GM06990 (cell line): ENCODE results near the gene NEIL1.
"Not testable (repeated sequence)": the region's sequence is repeated elsewhere in the genome, so short reads cannot be mapped to it uniquely, and the experiment has no call there.

ENCODE experiments used
- DNase-seq: peaks from one replicate; pipeline ENCODE4 v3.0.0-alpha.2; 2011; ENCODE audit not compliant: insufficient read length; ENCODE audit errors: extremely low read depth
- H3K27me3 ChIP-seq: replicated peaks from 2 replicates; pipeline ENCODE4 v1.6.0; 2011; ENCODE audit warnings: low read length; ENCODE audit not compliant: control insufficient read depth, insufficient read depth
- H3K36me3 ChIP-seq: 2 replicates; pipeline ENCODE4 v1.5.1; 2011; ENCODE audit warnings: low read length; ENCODE audit not compliant: control insufficient read depth, insufficient read depth
- H3K4me3 ChIP-seq: replicated peaks from 2 replicates; pipeline ENCODE4 v1.5.1; 2011; ENCODE audit warnings: low read depth, mild to moderate bottlenecking, control low read depth, low read length
- TF ChIP-seq, protein P1 (sequence below): IDR thresholded peaks from 2 replicates; pipeline ENCODE4 v1.5.1; 2011; ENCODE audit warnings: low read length, control low read depth, mild to moderate bottlenecking, inconsistent platforms; ENCODE audit not compliant: insufficient read depth, poor library complexity, severe bottlenecking

The NEIL1 gene

DNA sequence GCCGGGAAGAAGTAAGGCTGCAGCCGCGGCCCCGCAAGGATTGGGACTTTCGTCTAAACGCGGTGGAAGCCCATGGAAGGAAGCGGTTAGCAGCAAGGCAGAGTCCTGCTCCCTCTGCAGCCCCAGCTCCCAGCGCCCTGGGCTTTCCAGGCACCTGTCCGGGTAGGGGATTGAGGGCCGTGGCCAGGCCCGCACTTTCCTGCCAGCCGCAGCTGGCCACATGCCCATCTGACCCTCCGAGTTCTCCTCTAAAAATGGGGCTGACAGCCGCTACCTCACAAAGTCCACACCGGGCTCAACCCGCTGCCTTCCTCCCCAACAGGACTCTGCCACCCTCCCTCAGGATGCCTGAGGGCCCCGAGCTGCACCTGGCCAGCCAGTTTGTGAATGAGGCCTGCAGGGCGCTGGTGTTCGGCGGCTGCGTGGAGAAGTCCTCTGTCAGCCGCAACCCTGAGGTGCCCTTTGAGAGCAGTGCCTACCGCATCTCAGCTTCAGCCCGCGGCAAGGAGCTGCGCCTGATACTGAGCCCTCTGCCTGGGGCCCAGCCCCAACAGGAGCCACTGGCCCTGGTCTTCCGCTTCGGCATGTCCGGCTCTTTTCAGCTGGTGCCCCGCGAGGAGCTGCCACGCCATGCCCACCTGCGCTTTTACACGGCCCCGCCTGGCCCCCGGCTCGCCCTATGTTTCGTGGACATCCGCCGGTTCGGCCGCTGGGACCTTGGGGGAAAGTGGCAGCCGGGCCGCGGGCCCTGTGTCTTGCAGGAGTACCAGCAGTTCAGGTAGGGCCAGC lies 1.9 kb downstream of the NEIL1 start:
- H3K4me3 ChIP-seq: peak overlapping the region; percentile 65
- no peak for DNase-seq
- H3K36me3 ChIP-seq: no peaks in the 10 kb centered on the region; the same call in 1 of the 2 replicates
- TF ChIP-seq, protein P1, sequence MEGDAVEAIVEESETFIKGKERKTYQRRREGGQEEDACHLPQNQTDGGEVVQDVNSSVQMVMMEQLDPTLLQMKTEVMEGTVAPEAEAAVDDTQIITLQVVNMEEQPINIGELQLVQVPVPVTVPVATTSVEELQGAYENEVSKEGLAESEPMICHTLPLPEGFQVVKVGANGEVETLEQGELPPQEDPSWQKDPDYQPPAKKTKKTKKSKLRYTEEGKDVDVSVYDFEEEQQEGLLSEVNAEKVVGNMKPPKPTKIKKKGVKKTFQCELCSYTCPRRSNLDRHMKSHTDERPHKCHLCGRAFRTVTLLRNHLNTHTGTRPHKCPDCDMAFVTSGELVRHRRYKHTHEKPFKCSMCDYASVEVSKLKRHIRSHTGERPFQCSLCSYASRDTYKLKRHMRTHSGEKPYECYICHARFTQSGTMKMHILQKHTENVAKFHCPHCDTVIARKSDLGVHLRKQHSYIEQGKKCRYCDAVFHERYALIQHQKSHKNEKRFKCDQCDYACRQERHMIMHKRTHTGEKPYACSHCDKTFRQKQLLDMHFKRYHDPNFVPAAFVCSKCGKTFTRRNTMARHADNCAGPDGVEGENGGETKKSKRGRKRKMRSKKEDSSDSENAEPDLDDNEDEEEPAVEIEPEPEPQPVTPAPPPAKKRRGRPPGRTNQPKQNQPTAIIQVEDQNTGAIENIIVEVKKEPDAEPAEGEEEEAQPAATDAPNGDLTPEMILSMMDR: no peak
- H3K27me3 ChIP-seq: no peaks in the 10 kb centered on the region; the same call in 1 of the 2 replicates

DNA sequence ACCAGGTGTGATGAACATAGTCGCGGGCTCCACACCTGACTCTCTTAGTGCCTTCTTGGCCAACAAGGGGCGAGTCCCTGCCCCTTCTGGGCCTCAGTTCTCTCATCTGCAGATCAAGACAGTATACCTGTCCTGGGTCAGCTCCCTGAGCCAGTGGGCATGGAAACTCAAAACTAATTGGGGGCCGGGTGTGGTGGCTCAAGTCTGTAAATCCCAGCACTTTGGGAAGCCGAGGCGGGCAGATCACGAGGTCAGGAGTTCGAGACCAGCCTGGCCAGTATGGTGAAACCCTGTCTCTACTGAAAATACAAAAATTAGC lies 2.5 kb downstream of the NEIL1 start:
- H3K4me3 ChIP-seq, DNase-seq, H3K27me3 ChIP-seq, H3K36me3 ChIP-seq: not testable (repeated sequence)

DNA sequence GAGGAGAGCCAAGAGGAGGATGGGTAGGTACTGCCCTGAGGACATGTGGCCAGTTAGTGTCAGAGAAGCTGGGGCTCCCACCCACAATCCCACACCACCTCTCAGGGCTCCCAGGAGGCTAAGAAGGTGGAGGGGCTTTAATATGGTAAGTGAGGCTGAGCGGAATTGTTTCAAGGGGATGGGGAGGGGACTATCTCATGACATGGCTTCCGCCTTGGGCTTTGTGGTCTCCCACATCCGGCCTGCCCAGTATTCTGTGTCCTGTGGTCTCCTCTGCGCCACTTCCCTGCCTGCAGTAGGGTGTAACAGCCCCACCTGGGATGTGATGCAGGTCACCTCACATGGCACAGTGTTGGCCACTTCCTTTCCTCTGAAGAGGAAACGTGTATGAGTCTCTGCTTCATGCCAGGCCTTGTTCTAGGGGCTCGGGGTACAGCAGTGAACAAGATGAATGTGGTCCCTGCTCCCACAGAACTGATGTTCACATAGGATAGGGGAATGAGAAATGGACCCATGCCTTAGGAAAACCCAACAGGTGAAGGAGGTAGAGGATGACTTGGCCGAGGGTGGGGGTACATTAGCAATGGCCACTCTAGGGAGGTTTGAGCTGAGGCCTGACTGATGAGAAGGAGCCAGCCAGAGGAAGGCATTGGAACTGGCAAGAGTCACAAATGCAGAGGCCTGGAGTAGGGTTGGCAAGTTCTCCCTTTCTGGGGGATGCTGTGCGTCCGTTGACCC lies 3.2 kb downstream of the NEIL1 start:
- Histone ChIP-seq H3K4me3 (no peak overlapping the region), H3K27me3 (no peaks in the 10 kb centered on the region; the same call in 1 of the 2 replicates), H3K36me3 (no peaks in the 10 kb centered on the region; the same call in 1 of the 2 replicates)
- TF ChIP-seq, protein P1: no peak
- DNase-seq: peak; percentile 82

DNA sequence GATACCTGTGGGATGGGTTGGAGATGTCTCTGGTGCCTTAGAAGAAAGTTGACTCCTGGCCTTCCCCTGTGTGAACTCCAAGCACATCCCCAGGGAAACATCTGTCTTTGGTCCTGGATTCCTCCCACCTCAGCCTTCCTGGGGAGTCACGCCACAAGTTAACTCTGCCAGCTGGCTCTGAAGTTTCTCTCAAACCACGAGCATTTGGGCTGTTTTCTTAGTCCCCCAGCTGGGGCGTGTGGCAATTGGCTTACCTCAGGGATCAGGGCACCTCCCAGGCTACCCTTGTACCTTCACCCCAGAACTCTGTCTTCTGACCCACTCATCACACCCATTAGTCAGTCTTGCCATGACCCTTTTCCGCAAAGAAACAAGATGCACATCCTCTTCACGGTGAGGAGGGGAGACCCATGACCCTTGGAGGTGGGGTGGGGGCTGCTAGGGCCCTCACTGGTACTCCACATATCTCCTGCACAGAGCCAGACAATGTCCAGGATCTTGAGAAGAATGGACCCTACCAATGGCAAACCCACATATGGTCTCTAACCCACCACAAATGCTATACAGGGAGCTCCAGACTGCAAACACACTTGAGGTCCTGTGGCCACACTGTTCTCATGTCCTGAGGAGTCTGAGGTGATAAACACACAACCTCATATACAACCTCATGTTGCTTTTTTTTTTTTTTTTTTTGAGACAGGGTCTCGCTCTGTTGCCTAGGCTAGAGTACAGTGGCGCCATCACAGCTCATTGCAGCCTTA lies 3.9 kb downstream of the NEIL1 start:
- TF ChIP-seq, protein P1: no peak
- no peak for DNase-seq
- Histone ChIP-seq H3K36me3 (peaks cover 5% of the 10 kb centered on the region), H3K4me3 (no peak overlapping the region), H3K27me3 (no peaks in the 10 kb centered on the region; the same call in 1 of the 2 replicates)

DNA sequence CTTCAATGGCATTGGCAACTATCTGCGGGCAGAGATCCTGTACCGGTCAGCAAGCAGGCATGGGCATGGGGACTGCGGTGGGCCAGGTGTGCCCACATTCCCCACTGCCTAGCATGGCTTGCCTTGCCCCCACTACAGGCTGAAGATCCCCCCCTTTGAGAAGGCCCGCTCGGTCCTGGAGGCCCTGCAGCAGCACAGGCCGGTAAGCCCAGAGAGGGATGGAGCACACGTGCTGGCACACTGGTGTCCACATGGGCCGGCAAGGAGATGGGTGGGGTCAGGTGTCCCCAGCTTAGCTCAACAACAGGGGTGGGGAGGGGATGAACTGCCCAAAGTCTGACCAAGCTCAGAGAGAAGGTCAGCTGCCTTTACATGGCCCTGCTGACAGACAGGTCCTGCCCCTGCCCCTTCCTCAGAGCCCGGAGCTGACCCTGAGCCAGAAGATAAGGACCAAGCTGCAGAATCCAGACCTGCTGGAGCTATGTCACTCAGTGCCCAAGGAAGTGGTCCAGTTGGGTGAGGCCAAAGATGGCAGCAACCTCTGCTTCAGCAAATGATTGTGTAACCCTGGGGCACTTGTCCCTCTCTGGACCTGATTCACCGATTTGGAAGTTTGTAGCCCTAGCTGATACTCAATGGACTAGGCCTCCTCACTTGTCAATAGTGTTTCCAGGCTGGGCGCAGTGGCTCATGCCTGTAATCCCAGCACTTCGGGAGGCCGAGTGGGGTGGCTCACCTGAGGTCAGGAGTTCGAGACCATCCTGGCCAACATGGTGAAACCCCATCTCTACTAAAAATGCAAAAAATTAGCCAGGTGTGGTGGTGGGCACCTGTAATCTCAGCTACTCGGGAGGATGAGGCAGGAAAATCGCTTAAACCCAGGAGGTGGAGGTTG lies 5.6 kb downstream of the NEIL1 start:
- TF ChIP-seq, protein P1: no peak
- H3K4me3 ChIP-seq: no peak overlapping the region
- H3K27me3 ChIP-seq: no peaks in the 10 kb centered on the region
- peaks cover 14% of the 10 kb centered on the region for H3K36me3 ChIP-seq
- no peak for DNase-seq
